ENCODE results near the gene CLEC1A.

- TF ChIP-seq, protein P1, sequence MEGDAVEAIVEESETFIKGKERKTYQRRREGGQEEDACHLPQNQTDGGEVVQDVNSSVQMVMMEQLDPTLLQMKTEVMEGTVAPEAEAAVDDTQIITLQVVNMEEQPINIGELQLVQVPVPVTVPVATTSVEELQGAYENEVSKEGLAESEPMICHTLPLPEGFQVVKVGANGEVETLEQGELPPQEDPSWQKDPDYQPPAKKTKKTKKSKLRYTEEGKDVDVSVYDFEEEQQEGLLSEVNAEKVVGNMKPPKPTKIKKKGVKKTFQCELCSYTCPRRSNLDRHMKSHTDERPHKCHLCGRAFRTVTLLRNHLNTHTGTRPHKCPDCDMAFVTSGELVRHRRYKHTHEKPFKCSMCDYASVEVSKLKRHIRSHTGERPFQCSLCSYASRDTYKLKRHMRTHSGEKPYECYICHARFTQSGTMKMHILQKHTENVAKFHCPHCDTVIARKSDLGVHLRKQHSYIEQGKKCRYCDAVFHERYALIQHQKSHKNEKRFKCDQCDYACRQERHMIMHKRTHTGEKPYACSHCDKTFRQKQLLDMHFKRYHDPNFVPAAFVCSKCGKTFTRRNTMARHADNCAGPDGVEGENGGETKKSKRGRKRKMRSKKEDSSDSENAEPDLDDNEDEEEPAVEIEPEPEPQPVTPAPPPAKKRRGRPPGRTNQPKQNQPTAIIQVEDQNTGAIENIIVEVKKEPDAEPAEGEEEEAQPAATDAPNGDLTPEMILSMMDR (conservative IDR thresholded peaks at IDR 0.05 in 1 of 2, IDR thresholded peaks at IDR 0.05 in 1 of 2; ENCODE audit: extremely low read depth in 1 of 2, insufficient read depth in 1 of 2, low read depth in 1 of 2, low read length in 2 of 2) = no peak
- TF ChIP-seq EZH2 (IDR thresholded peaks at IDR 0.05; ENCODE audit: borderline replicate concordance, low read length) = no peak
Observed at GRCh38 chr12:10031771-10032175, 67.0 kb downstream of the CLEC1A start.

Data from mammary epithelial cell (primary cell).